GM21381 (cell line): Measurements from ENCODE around the gene SLC35G1.

Experiments
- ATAC-seq: cut with Tn5 transposase; IDR thresholded peaks from one replicate; pipeline ENCODE4 v1.9.1; 2021; ENCODE audit warnings: mild to moderate bottlenecking, moderate library complexity; ENCODE audit not compliant: unreplicated experiment

The SLC35G1 gene

DNA sequence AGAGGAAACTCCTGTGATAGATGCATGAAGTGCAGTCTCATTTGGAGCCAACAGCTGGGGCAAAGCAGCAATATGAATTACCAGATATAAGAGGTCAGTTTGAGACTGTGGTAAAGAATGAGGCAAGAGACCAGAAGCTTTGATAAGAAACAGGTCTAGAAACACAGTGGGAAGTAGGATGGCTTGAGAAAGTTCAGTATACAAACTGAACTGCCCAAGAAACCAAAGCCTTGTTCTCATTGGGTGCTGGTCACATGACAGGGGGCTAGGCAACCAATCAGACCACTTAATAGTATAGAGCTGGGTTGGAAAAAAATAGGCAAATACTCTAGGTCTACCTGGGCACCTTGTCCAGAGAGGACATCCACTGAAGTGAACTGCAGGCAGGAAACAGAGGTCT is 53.7 kb downstream of the SLC35G1 start:
- no peak for ATAC-seq

DNA sequence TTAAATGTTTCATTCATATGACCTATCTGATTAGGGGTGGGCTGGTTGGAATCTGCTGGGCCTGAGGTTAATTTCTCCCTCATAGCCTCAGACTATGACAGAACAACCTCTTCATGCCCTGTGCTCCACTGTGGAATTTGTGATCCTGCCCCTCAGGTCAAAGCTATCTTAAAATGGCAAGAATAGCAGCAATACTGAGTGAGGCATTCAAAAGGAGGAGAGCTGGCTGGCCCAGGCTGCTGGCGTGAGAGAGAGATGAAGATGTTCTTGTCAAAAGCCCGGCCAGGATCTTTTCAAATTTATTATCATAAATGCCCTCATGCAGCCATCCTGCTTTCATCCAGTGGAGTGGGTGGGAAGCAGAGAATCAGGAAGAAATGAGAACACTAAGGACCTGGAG is 58.1 kb downstream of the SLC35G1 start:
- no peak for ATAC-seq
